Activated naive CD4-positive, alpha-beta T cell (primary cell): ENCODE measurements around the gene STX1B.
A peak's percentile ranks its signal among the peaks of the same experiment; 100 is the strongest.

Experiments used
- DNase-seq, 4 experiments: peaks; one replicate each; lab custom pipeline; 2025; lab: John Stamatoyannopoulos, UW

The STX1B gene

GRCh38 chr16:30979170-30980022, 31.0 kb downstream of the STX1B start:
- DNase-seq: no peak

GRCh38 chr16:30977502-30977901, 32.9 kb downstream of the STX1B start:
- no peak for DNase-seq

GRCh38 chr16:30976486-30976885, 34.0 kb downstream of the STX1B start:
- DNase-seq: no peak

GRCh38 chr16:30974348-30974747, 36.1 kb downstream of the STX1B start:
- no peak for DNase-seq

DNA sequence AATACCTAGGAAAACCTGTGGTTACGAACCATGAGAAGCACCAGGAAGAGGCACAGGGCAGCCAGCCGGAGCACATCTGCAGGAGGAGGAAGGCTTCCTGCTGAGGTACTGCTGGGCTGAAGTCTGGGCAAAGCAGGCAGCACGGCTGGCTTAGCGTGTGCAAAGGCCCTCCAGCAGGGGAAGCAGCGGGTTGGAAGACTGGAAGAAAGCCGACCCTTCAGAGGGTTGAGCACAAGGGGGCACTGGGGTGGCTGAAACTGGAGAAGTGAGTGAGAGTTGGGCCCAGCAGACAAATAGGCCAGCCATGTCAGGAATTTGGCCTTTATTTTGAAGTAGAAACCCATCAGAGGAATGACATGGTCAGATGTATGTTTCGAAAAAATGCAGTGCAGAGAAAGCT, 37.6 kb downstream of the STX1B start:
- no peak for DNase-seq

DNA sequence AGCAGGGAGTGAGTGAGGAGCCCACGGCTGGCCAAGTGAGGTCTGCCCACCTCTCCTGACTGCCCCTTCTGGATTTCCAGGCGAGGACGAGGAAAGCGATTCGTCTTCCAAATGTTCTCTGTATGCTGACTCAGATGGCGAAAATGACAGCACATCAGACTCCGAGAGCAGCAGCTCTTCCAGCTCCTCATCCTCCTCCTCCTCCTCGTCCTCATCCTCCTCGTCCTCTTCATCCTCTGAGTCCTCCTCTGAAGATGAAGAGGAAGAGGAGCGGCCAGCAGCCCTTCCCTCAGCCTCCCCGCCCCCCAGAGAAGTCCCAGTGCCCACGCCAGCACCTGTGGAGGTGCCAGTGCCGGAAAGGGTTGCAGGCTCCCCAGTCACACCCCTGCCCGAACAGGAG, 39.1 kb downstream of the STX1B start:
- no peak for DNase-seq

DNA sequence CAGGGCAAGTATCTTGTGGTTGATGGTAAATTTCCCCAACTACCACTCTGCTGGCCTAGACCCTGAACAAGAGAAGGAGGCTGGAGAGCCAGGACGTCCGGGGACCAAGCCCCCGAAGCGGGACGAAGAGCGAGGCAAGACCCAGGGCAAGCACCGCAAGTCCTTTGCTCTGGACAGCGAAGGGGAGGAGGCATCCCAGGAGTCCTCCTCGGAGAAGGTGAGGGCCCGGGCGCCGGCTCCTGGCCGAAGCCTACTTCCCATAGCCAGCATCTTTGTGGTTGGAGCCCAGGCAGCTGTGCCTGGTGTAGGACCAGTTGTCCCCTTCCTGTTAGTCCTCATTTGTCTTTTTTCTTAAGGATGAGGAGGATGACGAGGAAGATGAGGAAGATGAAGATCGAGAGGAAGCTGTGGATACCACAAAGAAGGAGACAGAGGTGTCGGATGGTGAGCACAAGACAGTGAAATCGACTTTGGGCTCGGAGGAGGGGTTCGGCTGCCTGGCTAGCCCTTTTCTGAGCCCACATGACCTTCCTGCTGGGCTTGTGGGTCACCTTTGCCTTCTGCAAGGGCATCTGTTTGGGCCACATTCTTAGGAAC, 41.1 kb downstream of the STX1B start:
- DNase-seq: no peak

DNA sequence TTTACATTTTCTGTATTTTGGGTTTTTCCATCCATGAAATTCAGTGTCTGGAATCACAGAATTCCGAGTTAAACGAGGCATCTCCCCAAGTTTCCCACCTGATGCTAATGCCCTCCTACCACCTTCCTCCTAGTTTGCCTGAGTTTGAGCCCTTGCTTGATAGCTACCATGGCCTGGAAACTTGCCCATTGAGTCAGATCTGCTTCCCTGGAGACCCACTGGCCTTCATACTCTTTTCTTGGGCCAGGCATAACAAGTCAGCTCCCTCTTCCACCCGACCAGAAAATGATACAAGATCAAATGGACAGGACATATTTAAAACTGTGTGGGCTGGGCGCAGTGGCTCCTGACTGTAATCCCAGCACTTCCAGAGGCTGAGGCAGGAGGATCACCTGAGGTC, 42.6 kb downstream of the STX1B start:
- DNase-seq: no peak

DNA sequence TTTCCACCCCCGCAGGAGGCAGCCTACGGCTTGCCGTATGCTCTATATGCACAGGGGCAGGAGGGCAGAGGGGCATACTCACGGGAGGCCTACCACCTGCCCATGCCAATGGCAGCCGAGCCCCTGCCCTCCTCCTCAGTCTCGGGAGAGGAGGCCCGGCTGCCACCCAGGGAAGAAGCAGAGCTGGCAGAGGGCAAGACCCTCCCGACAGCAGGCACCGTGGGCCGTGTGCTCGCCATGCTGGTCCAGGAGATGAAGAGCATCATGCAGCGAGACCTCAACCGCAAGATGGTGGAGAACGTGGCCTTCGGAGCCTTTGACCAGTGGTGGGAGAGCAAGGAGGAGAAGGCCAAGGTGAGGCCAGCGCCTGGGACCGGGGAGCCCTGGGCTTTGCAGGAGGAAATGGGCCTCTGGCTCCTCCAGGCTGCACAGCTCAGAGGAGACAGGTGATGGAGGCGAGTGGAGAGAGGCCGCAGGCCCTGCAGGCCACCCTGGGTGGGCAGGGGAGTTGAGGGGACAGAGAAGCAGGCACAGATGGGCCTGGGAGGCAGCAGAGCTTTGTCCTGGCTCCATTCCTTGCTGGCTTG, 44.3 kb downstream of the STX1B start:
- DNase-seq: no peak

DNA sequence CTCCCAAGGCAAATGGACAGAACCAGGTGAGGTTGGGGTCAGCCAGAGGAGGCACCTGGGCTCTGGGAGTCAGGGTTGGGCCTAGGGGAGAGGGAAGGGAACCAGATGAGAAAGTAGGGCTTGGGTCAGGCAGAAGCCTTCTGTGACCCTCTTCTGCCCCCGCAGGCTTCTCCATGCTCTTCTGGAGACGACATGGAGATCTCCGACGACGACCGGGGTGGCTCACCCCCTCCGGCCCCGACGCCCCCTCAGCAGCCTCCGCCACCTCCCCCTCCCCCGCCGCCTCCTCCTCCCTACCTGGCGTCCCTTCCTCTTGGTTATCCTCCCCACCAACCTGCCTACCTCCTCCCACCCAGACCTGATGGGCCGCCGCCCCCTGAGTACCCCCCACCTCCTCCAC, 45.0 kb downstream of the STX1B start:
- no peak for DNase-seq

DNA sequence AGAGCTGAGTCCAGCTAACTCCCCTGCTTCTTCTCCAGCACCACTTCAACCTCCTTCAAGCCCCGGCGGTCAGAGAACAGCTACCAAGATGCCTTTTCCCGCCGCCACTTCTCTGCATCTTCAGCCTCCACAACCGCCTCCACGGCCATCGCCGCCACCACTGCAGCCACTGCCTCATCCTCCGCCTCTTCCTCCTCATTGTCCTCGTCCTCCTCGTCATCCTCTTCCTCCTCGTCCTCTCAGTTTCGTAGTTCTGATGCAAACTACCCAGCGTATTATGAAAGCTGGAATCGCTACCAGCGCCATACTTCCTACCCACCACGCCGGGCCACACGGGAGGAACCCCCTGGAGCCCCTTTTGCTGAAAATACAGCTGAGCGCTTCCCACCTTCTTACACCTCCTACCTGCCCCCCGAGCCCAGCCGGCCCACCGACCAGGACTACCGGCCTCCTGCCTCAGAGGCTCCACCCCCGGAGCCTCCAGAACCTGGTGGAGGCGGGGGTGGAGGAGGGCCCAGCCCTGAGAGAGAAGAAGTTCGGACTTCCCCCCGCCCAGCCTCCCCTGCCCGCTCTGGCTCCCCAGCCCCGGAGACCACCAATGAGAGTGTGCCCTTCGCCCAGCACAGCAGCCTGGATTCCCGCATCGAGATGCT, 45.7 kb downstream of the STX1B start:
- no peak for DNase-seq

DNA sequence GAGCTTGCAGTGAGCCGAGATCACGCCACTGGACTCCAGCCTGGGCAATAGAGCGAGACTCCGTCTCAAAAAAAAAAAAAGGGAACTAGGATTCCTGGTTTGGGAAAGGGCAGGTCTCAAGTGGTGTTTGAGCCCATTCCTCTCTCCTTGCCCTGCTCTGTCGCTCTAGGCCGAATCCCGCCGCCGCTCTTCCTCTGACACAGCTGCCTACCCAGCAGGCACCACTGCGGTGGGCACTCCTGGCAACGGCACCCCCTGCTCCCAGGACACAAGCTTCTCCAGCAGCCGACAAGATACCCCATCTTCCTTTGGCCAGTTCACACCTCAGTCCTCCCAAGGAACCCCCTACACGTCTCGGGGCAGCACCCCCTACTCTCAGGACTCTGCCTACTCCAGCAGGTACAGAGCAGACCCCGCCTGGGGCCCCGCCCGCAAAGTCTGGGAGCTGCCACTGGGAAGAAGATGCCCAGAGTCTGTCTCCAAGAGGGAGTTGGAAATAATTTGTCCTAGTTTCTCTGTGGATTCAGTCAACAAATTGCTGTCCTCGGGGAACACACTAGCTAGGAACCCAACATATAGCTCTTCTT, 46.4 kb downstream of the STX1B start:
- DNase-seq: no peak

- DNase-seq: no peak
These were observed 49.1 kb downstream of the STX1B start for GRCh38 chr16:30961384-30961783.

DNA sequence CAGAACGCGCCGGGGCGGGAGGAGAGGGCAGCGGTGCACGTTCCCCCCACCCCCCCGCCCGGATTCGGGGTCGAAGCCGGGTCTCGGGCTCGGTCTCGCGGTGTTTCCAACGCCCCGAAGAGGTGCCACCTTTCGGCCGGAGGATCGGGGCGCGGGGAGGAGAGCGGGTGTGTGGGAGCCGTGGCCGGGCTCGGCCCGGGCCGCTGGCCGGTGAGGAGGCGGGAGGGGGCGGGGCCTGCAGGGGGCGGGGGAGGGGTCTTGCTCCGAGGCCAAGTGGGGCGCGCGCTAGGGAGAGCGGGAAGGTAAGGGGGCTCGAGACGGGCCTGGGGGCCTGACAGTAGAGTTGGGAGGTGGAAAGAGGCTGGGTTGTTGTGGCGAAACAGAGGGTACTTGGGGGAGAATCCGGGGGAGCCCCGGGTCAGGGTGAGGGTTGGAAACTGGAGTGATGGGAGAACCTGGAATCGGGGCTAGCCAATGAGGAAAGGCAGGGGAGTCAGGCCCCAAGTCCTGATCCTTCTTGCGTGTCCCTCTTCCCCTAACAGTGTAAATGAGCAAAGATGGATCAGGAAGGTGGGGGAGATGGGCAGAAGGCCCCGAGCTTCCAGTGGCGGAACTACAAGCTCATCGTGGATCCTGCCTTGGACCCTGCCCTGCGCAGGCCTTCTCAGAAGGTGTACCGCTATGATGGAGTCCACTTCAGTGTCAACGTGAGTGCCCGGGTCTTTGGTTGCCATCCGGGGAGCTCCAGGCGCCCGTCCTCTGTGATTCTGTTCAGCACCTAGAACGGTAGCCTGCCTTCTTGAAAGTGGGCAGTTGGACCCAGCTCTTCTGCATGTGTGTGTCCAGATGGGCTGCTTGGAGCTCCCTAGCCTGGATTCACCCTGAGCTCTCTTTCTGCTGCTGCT, 52.0 kb downstream of the STX1B start:
- peak in 2 of 4 experiments; percentile 50 to 70 for DNase-seq

GRCh38 chr16:30957456-30958174, 52.8 kb downstream of the STX1B start, which contains the start of gene SETD1A:
SETD1A (plus strand) TSS chr16:30957754; CDS start chr16:30958732, 978 bp downstream.
- DNase-seq: peak; percentile 92 to 97 (median 96)

DNA sequence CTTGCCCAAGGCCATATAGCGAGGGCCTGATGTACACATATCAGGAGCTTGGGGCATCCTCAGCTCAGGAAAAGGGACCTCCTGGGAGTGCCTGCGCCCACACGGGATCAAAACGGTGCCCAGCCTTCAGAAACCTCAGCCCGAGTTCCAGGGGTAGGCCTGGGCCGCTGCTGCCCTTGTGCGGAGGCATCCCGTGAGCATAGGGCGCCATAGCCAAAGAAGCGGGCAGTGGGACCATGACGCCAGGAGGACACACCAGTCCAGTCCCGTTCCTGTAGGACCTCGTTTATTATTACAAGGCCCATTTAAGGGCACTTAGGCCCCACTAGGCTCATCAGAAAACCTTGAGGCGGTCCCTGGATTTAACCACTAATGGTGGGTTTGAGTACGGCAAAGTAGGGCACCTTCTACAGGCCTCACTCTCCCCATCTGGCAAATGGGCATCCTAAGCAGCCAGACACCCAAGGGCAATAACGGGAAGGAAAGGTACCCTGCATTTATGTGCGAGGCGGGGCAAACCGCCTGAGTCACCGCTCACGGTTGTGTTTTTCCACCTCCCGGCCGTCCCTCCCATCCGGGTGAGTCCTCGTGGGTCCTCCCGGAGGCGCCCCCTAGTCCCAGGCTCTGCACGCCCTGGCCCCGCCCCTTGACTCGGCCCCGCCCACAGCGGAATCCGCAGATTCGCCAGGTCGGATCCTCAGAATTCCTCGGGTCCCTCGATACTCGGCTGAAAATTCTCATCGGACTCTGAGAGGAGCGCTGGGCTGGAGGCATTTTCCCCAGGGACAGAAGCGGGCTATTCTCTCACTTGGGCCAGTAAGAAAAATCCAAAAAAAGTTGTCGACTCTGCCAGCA, 53.6 kb downstream of the STX1B start:
- DNase-seq: peak; percentile 71 to 88 (median 76)

DNA sequence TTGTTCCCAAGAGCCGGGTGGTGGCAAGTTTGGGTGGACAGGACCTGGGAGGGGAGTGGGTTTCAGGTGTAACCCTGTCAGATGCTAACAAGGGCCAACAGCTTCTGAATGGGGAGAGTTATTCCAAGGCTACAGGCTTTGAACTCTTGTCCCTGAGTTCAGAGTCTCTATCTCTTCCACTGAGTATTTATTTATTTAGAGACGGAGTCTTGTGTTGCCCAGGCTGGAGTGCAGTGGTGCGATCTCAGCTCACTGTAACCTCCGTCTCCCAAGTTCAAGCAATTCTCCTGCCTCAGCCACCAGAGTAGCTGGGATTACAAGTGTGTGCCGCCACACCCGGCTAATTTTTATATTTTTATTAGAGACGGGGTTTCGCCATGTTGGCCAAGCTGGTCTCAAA, 55.4 kb downstream of the STX1B start:
- no peak for DNase-seq

DNA sequence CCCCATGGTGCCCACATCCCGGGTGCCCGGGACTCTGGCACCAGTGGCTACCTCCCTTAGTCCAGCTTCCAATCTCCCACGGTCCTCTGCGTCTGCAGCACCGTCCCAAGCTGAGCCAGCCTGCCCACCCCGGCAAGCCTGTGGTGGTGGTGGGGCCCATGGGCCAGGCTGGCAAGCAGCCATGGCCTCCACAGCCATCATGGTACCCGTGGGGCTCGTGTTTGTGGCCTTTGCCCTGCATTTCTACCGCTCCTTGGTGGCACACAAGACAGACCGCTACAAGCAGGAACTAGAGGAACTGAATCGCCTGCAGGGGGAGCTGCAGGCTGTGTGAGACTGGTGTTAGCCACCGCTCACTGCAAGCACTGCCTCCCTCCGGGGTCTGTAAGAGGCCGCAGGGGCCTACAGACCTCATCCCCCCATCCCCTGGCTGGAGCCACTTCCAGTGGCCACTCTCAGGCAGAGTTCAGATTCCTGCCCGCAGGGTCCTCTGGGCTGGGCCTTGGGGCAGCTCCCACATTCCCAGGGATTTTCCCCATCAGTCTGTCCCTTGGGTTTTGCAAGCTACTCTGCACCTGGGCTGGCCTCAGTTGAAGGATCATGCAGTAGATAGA, 56.8 kb downstream of the STX1B start:
- peak in 3 of 4 experiments; percentile 12 to 38 (median 14) for DNase-seq

DNA sequence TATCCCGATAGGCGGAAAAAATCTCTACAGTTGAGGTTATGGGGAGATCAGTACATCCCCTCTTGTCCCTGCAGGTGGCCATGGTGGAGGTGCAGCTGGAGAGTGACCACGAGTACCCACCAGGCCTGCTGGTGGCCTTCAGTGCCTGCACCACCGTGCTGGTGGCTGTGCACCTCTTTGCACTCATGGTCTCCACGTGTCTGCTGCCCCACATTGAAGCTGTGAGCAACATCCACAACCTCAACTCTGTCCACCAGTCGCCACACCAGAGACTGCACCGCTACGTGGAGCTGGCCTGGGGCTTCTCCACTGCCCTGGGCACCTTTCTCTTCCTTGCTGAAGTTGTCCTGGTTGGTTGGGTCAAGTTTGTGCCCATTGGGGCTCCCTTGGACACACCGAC, 57.3 kb downstream of the STX1B start:
- DNase-seq: no peak
